ENCODE data around the gene CPXM2. TPM values are rescaled to one million over a fixed set of nuclear protein-coding genes. Genes with fewer than 3 reads are reported as not detected.

The CPXM2 gene
- total RNA-seq, 1 donor from 2014 or later: 9.7 TPM

DNA sequence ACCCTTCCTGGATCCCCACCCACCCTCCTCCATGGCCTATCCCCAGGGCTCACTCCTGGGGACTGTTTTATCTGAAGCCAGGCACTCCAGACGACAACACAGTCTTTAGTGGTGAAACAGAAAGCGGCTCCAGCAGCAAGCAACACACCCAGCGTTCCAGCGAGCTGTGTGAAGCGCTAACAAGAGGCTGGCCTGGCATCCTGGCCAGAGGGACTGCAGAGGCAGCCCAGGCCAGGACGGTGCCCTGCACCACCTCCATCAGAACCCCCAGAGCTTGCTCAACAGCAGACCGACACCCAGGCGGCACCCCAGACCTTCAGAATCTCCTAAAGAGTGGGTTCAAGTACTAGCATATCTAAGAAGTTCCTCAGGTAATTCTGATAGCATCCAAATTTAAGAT is 2.0 kb upstream of the CPXM2 start:
- DNase-seq: no peak

GRCh38 chr10:123890756-123891143 is 857 bp downstream of the CPXM2 start:
- peaks cover 8% of the 10 kb centered on the region for H3K27me3 ChIP-seq
- intact Hi-C loops (cut with DNase I): no loop called here
- ATAC-seq (no peak), DNase-seq (no peak)
- H3K36me3 ChIP-seq: no peaks in the 10 kb centered on the region
- H3K4me3 ChIP-seq: peak overlapping the region; percentile 45
- H3K4me1 ChIP-seq: no peaks in the 10 kb centered on the region
- H3K9me3 ChIP-seq: no peaks in the 10 kb centered on the region
- no peak for TF ChIP-seq CTCF (IDR thresholded peaks at IDR 0.05)
- H3K27ac ChIP-seq: no peak overlapping the region

More for the DNA sequence above, 2.0 kb upstream of the CPXM2 start:
- TF ChIP-seq CTCF (IDR thresholded peaks at IDR 0.05): no peak
- Histone ChIP-seq H3K36me3 (no peaks in the 10 kb centered on the region), H3K4me1 (no peaks in the 10 kb centered on the region), H3K27ac (no peak overlapping the region), H3K9me3 (no peaks in the 10 kb centered on the region), H3K4me3 (no peak overlapping the region), H3K27me3 (peaks cover 8% of the 10 kb centered on the region)
- intact Hi-C loops (cut with DNase I): no loop called here
- no peak for ATAC-seq

DNA sequence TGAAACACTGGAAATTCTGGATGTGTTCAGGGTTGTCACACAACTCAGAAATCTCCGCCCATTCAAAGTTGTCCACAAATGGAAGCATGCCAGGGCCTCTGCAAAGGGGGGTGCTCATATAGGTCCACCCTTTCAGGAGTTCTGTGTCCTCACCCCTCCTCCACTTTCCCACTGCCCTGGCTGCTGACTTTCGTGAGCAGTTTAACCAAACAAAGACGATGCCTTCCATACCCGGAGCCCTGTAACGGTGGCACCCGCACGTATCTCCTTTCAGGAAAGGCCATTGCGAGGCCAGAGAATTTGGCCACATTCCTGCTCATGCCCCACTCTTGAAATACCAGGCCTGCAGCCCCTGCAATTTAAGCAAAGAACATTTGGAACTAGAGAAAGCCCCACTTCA is 1.4 kb downstream of the CPXM2 start:
- H3K9me3 ChIP-seq: no peaks in the 10 kb centered on the region
- ATAC-seq: no peak
- DNase-seq: no peak
- H3K4me3 ChIP-seq: no peak overlapping the region
- peaks cover 8% of the 10 kb centered on the region for H3K27me3 ChIP-seq
- no peaks in the 10 kb centered on the region for H3K36me3 ChIP-seq
- no peak overlapping the region for H3K27ac ChIP-seq
- intact Hi-C loops (cut with DNase I): no loop called here
- no peak for TF ChIP-seq CTCF (IDR thresholded peaks at IDR 0.05)
- no peaks in the 10 kb centered on the region for H3K4me1 ChIP-seq

- no peak overlapping the region for H3K27ac ChIP-seq
- ATAC-seq (no peak), DNase-seq (no peak)
- peaks cover 8% of the 10 kb centered on the region for H3K27me3 ChIP-seq
- H3K36me3 ChIP-seq: no peaks in the 10 kb centered on the region
- H3K4me3 ChIP-seq: no peak overlapping the region
- H3K9me3 ChIP-seq: no peaks in the 10 kb centered on the region
- TF ChIP-seq CTCF (IDR thresholded peaks at IDR 0.05): no peak
- intact Hi-C loops (cut with DNase I): no loop called here
- no peaks in the 10 kb centered on the region for H3K4me1 ChIP-seq
Observed at GRCh38 chr10:123889821-123890220, 1.8 kb downstream of the CPXM2 start.

- intact Hi-C loops (cut with DNase I): no loop called here
- Histone ChIP-seq H3K27me3 (peaks cover 8% of the 10 kb centered on the region), H3K36me3 (no peaks in the 10 kb centered on the region), H3K27ac (no peak overlapping the region), H3K9me3 (no peaks in the 10 kb centered on the region), H3K4me3 (no peak overlapping the region), H3K4me1 (no peaks in the 10 kb centered on the region)
- ATAC-seq: no peak
- DNase-seq: no peak
- TF ChIP-seq CTCF (IDR thresholded peaks at IDR 0.05): no peak
Observed at GRCh38 chr10:123888751-123889150, 2.9 kb downstream of the CPXM2 start.

- Histone ChIP-seq H3K4me1 (no peaks in the 10 kb centered on the region), H3K4me3 (no peak overlapping the region), H3K27ac (no peak overlapping the region), H3K9me3 (no peaks in the 10 kb centered on the region), H3K27me3 (peaks cover 8% of the 10 kb centered on the region), H3K36me3 (no peaks in the 10 kb centered on the region)
- ATAC-seq (no peak), DNase-seq (no peak)
- TF ChIP-seq CTCF (IDR thresholded peaks at IDR 0.05): no peak
- intact Hi-C loops (cut with DNase I): no loop called here
Observed at GRCh38 chr10:123888256-123888655, 3.4 kb downstream of the CPXM2 start.

Data from upper lobe of right lung (tissue), 1 donor.